A549 (cell line): ENCODE measurements around the gene IQUB. TPM values are rescaled to one million over a fixed set of nuclear protein-coding genes. Genes with fewer than 3 reads are reported as not detected.
"Not testable (repeated sequence)": the region's sequence is repeated elsewhere in the genome, so short reads cannot be mapped to it uniquely, and the experiment has no call there.

Experiments used
- ATAC-seq, 2 experiments: fragments of 200-7000 bp in 1 of 2; fragments of >200 bp in 1 of 2; cut with Nextera tagmentation in 1 of 2; cut with Tn5 transposase in 1 of 2; 3 replicates each; pipeline versions ENCODE4 v1.8.0 to v1.9.1; 2018 to 2020; ENCODE audit warnings: mild to moderate bottlenecking in 1 of 2, moderate library complexity in 1 of 2
- CTCF ChIA-PET: fragments of 300-600 bp; sonication (Branson Sonifier 250); formaldehyde crosslinking; extraction: SDS; loops from one replicate; lab custom pipeline; 2021; ENCODE audit warnings: antibody characterized with exemption, inconsistent platforms; lab: Yijun Ruan, JAX
- POLR2A ChIA-PET: fragments of 350-600 bp; formaldehyde crosslinking; extraction: SDS; loops from one replicate; lab custom pipeline; 2021; ENCODE audit warnings: antibody characterized with exemption, inconsistent platforms; lab: Yijun Ruan, JAX
- DNase-seq, 2 experiments: peaks; one replicate each; pipeline versions ENCODE4 v3.0.0 to v3.0.0-alpha.2; 2011 to 2016; ENCODE audit warnings: low read depth in 1 of 2, low spot score in 1 of 2
- FAIRE-seq: peaks from 2 replicates; lab custom pipeline; 2011; peaks lifted over from hg19 to GRCh38; lab: Jason Lieb, UNC
- H3K27ac ChIP-seq, 2 experiments: fragments of >200 bp; sonication (Bioruptor Twin); formaldehyde crosslinking; 3 replicates each; pipeline ENCODE4 v1.5.1; 2016 to 2017
- H3K4me1 ChIP-seq: fragments of >200 bp; sonication (Bioruptor Twin); formaldehyde crosslinking; 3 replicates; pipeline ENCODE4 v1.6.1; 2016
- H3K4me2 ChIP-seq: fragments of >200 bp; sonication (Bioruptor Twin); formaldehyde crosslinking; 3 replicates; pipeline ENCODE4 v1.6.1; 2016
- H3K4me3 ChIP-seq: fragments of >200 bp; sonication (Bioruptor Twin); formaldehyde crosslinking; 3 replicates; pipeline ENCODE4 v1.5.1; 2016
- H3K9me3 ChIP-seq: fragments of >200 bp; sonication (Bioruptor Twin); formaldehyde crosslinking; 3 replicates; pipeline ENCODE4 v1.6.1; 2016
- CBX2 ChIP-seq: fragments of 200-600 bp; sonication (generic); IDR thresholded peaks from 2 replicates; pipeline ENCODE4 v1.6.1; 2016; ENCODE audit warnings: low read depth, mild to moderate bottlenecking, borderline replicate concordance
- CHD2 ChIP-seq: fragments of 150-350 bp; IDR thresholded peaks from 2 replicates; pipeline ENCODE4 v1.6.1; 2014; ENCODE audit warnings: low read length; ENCODE audit not compliant: partially characterized antibody
- EHMT2 ChIP-seq: fragments of 200-600 bp; sonication (generic); IDR thresholded peaks from 2 replicates; pipeline ENCODE4 v1.6.1; 2016; ENCODE audit warnings: antibody characterized with exemption, low read depth, mild to moderate bottlenecking, moderate library complexity
- EP300 ChIP-seq, 2 experiments: fragments of >200 bp; sonication (Bioruptor Twin); formaldehyde crosslinking; IDR thresholded peaks; 2 replicates in 1 of 2; 3 replicates in 1 of 2; pipeline ENCODE4 v1.6.1; 2016 to 2017
- HDAC2 ChIP-seq: fragments of 200-600 bp; sonication (generic); IDR thresholded peaks from 2 replicates; pipeline ENCODE4 v1.6.1; 2016
- HOXB13 ChIP-seq: fragments of 250-450 bp; sonication (Bioruptor Pico); IDR thresholded peaks from 2 replicates; pipeline ENCODE4 v1.5.0; 2020; ENCODE audit warnings: low read depth, mild to moderate bottlenecking, moderate library complexity
- HOXB5 ChIP-seq: fragments of 250-450 bp; sonication (Bioruptor Pico); IDR thresholded peaks from 2 replicates; pipeline ENCODE4 v1.5.0; 2020; ENCODE audit warnings: mild to moderate bottlenecking, moderate library complexity
- JUN ChIP-seq, 2 experiments: fragments of >200 bp; sonication (Bioruptor Twin); formaldehyde crosslinking; IDR thresholded peaks; 2 replicates in 1 of 2; 3 replicates in 1 of 2; pipeline ENCODE4 v1.6.1; 2016 to 2017
- KDM5A ChIP-seq: fragments of 200-600 bp; sonication (generic); IDR thresholded peaks from 2 replicates; pipeline ENCODE4 v1.6.1; 2016; ENCODE audit warnings: antibody characterized with exemption, mild to moderate bottlenecking
- MAZ ChIP-seq: fragments of 150-350 bp; IDR thresholded peaks from 2 replicates; pipeline ENCODE4 v1.6.1; 2014; ENCODE audit warnings: antibody characterized with exemption, low read depth, low read length, borderline replicate concordance
- RARB ChIP-seq: fragments of 250-450 bp; sonication (Bioruptor Pico); IDR thresholded peaks from 2 replicates; pipeline ENCODE4 v1.8.0; 2021; ENCODE audit warnings: mild to moderate bottlenecking, moderate library complexity
- RFX5 ChIP-seq: fragments of 450-650 bp; IDR thresholded peaks from 2 replicates; pipeline ENCODE4 v1.7.1; 2014; ENCODE audit warnings: antibody characterized with exemption, mild to moderate bottlenecking, moderate library complexity
- RNF2 ChIP-seq: fragments of 200-600 bp; sonication (generic); IDR thresholded peaks from 2 replicates; pipeline ENCODE4 v1.6.1; 2016; ENCODE audit warnings: low read depth, mild to moderate bottlenecking, antibody characterized with exemption, moderate library complexity, borderline replicate concordance
- ZNF302 ChIP-seq: fragments of 250-450 bp; sonication (Bioruptor Pico); IDR thresholded peaks from 2 replicates; pipeline ENCODE4 v1.9.0; 2021; ENCODE audit warnings: inconsistent platforms, mild to moderate bottlenecking, moderate library complexity
- ZSCAN20 ChIP-seq: fragments of 250-450 bp; sonication (Bioruptor Pico); IDR thresholded peaks from 2 replicates; pipeline ENCODE4 v1.8.0; 2022; ENCODE audit warnings: mild to moderate bottlenecking, moderate library complexity
- WGBS: methylation state at CpG from one replicate; pipeline ENCODE4 v1.1.6; 2017; ENCODE audit errors: missing lambda C conversion rate; 5-methylcytosine and 5-hydroxymethylcytosine counted together
- polyA plus RNA-seq, 4 experiments: library from polyadenylated mRNA; depleted of rRNA in 3 of 4; stranded (reverse); fragments of >200 nt; fragmentation: RNase III in 1 of 4; extraction: RNeasy Plus Mini Kit Qiagen cat#74134 plus additional on column Dnase treatment in 1 of 4; gene quantifications; 2 replicates in 3 of 4; 3 replicates in 1 of 4; pipeline ENCODE4 v1.2.3, GENCODE V29; 2011 to 2017
- TF ChIP-seq, protein P1 (sequence below): fragments of >200 bp; sonication (Bioruptor Twin); formaldehyde crosslinking; IDR thresholded peaks from 3 replicates; pipeline ENCODE4 v1.5.1; 2016
- TF ChIP-seq, protein P2 (sequence below): IDR thresholded peaks from 2 replicates; pipeline ENCODE4 v1.6.1; 2012
- TF ChIP-seq, protein P3 (sequence below): fragments of >200 bp; sonication (Bioruptor Twin); formaldehyde crosslinking; IDR thresholded peaks from 2 replicates; pipeline ENCODE4 v1.6.1; 2016
- TF ChIP-seq, protein P4 (sequence below): fragments of 250-450 bp; sonication (Bioruptor Pico); IDR thresholded peaks from 2 replicates; pipeline ENCODE4 v1.5.0; 2020; ENCODE audit warnings: low read depth, mild to moderate bottlenecking, moderate library complexity

IQUB gene
- polyA plus RNA-seq, 2 of the 4 experiments (the other 2 are of a cell fraction): 0.08 TPM

DNA sequence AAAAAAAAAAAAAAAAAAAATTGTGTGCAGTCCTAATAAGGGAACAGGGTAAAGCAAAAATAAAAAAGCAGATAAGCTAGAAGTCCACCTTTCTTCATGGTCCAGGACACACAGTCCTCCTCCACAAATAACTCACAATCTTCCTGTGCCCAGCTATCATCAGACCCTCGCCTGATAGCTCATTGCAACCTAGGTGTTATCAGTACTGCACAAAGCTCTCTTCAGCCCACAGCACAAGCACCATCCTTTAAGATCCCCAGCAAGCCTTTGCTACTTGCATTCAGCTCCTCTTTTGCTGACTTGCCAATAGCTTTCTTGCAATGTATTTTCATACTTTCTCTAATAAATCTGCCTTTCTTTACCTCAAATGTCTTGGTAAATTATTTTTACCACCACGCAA, 18.2 kb upstream of the IQUB start:
- DNase-seq (no peak), FAIRE-seq (no peak), ATAC-seq (no peak)
- Histone ChIP-seq H3K4me2 (no peak overlapping the region), H3K9me3 (no peaks in the 10 kb centered on the region), H3K4me1 (peaks cover 4% of the 10 kb centered on the region; the same call in 1 of the 3 replicates), H3K27ac (no peak overlapping the region), H3K4me3 (no peak overlapping the region)
- CTCF ChIA-PET: interaction anchor here (1.0 kb wide), 1 partner anchor 312 kb away, joined by 3 read pairs; no protein-coding TSS in a partner anchor
- TF ChIP-seq CHD2: no peak
- TF ChIP-seq RNF2: no peak
- no peak for TF ChIP-seq HOXB13 (CRISPR knock-in tag)
- POLR2A ChIA-PET: no interaction called here
- WGBS: 90% methylated on average over 2 of the region's 2 CpGs

DNA sequence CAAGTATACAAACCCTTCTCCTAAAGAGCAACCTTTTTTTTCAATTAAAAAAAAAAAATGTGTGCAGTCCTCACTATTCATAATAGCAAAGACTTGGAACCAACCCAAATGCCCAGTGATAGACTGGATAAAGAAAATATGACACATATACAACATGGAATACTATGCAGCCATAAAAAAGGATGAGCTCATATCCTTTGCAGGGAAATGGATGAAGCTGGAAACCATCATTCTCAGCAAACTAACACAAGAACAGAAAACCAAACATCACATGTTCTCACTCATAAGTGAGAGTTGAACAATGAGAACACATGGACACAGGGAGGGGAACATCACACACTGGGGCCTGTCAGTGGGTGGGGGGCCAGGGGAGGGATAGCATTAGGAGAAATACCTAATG, 17.7 kb upstream of the IQUB start:
- DNase-seq, ATAC-seq, H3K4me1 ChIP-seq, FAIRE-seq, POLR2A ChIA-PET, H3K9me3 ChIP-seq, H3K27ac ChIP-seq, H3K4me3 ChIP-seq, H3K4me2 ChIP-seq: not testable (repeated sequence)
- CTCF ChIA-PET: interaction anchor here (1.0 kb wide), 1 partner anchor 313 kb away, joined by 3 read pairs; no protein-coding TSS in a partner anchor

DNA sequence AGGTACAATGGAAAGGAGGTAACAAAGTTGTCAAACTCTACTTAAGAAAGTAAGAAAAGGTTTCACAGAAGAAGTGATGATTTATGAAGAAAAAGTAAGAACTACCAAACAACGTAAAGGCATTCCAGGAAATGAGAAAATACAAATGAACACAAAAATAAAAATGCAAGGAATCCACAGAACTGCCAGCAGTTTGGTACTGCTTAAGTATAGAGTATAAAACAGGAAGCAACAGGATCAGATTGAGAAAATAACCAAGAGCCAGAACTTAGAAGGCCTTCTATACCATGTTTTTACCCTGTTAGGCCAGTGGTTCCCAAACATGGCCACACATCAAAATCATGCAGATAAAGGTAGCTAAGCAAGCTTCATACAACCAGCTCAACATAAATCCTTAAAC, 14.0 kb upstream of the IQUB start:
- WGBS: 86% methylated on average over 1 of the region's 1 CpG
- H3K4me1 ChIP-seq: no peaks in the 10 kb centered on the region
- H3K4me3 ChIP-seq: no peak overlapping the region
- ATAC-seq: no peak
- no peak overlapping the region for H3K27ac ChIP-seq
- no peak overlapping the region for H3K4me2 ChIP-seq
- TF ChIP-seq ZSCAN20 (CRISPR knock-in tag) (no peak), JUN (IDR thresholded peaks at IDR 0.05) (no peak), MAZ (no peak), HOXB5 (CRISPR knock-in tag) (no peak), RARB (no peak), KDM5A (no peak), ZNF302 (no peak)
- TF ChIP-seq, protein P1, sequence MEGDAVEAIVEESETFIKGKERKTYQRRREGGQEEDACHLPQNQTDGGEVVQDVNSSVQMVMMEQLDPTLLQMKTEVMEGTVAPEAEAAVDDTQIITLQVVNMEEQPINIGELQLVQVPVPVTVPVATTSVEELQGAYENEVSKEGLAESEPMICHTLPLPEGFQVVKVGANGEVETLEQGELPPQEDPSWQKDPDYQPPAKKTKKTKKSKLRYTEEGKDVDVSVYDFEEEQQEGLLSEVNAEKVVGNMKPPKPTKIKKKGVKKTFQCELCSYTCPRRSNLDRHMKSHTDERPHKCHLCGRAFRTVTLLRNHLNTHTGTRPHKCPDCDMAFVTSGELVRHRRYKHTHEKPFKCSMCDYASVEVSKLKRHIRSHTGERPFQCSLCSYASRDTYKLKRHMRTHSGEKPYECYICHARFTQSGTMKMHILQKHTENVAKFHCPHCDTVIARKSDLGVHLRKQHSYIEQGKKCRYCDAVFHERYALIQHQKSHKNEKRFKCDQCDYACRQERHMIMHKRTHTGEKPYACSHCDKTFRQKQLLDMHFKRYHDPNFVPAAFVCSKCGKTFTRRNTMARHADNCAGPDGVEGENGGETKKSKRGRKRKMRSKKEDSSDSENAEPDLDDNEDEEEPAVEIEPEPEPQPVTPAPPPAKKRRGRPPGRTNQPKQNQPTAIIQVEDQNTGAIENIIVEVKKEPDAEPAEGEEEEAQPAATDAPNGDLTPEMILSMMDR: no peak
- TF ChIP-seq, all 56 proteins: peak for 0
- CTCF ChIA-PET: interaction anchor here (1.0 kb wide), 1 partner anchor 10 kb away, joined by 3 read pairs; no protein-coding TSS in a partner anchor
- H3K9me3 ChIP-seq: no peaks in the 10 kb centered on the region
- POLR2A ChIA-PET: no interaction called here
- FAIRE-seq (no peak), DNase-seq (no peak)

DNA sequence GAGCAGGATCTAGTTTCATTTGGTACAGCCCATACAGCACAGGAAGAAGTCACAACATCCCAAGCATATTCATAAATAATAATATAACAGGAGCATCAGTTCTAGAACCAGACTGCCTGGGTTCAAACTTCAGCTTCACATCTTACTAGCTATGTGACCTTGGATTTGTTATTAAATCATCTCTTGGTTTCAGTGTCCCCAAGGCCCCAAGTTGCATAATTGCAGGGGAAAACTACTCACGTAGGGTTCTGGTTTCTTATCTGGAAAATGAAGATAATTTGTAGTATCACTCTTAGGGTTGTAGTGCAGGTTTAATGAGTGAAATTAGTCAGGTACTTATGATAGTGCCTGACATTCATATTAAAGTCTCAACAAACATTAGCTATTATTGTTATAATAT, 5.5 kb upstream of the IQUB start:
- 86% methylated on average over 1 of the region's 1 CpG for WGBS
- FAIRE-seq (no peak), ATAC-seq (no peak), DNase-seq (no peak)
- POLR2A ChIA-PET: no interaction called here
- Histone ChIP-seq H3K9me3 (no peaks in the 10 kb centered on the region), H3K4me2 (no peak overlapping the region), H3K27ac (no peak overlapping the region), H3K4me1 (peaks cover 18% of the 10 kb centered on the region), H3K4me3 (no peak overlapping the region)
- no peak for TF ChIP-seq CBX2
- CTCF ChIA-PET: interaction anchor here (0.8 to 1.5 kb wide), 3 partner anchors 45 to 333 kb away, joined by 3 to 8 read pairs (median 3); no protein-coding TSS in a partner anchor

DNA sequence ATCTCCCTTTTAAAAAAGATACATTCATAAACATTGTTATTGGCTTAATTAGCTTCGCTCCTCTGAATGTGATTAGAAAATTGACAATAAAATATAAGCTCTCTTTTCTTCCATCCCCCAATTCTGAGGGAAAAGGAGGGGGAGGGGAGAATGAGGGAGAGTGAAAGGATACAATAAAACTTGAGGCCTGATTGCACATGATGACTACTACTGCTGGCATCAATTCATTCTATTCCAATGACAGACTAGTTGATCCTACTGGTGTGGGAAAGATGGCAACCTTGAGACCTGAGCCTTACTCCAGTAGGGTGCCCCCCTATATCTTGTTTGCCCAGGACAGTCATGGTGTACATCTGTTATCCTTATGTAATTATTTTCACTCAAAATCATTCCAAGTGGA, 4.5 kb upstream of the IQUB start:
- TF ChIP-seq KDM5A (no peak), RFX5 (no peak), EP300 (IDR thresholded peaks at IDR 0.05) (no peak), HDAC2 (no peak), EHMT2 (no peak)
- TF ChIP-seq, protein P2, sequence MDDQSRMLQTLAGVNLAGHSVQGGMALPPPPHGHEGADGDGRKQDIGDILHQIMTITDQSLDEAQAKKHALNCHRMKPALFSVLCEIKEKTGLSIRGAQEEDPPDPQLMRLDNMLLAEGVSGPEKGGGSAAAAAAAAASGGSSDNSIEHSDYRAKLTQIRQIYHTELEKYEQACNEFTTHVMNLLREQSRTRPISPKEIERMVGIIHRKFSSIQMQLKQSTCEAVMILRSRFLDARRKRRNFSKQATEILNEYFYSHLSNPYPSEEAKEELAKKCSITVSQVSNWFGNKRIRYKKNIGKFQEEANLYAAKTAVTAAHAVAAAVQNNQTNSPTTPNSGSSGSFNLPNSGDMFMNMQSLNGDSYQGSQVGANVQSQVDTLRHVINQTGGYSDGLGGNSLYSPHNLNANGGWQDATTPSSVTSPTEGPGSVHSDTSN: no peak
- TF ChIP-seq, protein P1: no peak
- TF ChIP-seq, protein P3, sequence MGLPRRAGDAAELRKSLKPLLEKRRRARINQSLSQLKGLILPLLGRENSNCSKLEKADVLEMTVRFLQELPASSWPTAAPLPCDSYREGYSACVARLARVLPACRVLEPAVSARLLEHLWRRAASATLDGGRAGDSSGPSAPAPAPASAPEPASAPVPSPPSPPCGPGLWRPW: no peak
- TF ChIP-seq, protein P4, sequence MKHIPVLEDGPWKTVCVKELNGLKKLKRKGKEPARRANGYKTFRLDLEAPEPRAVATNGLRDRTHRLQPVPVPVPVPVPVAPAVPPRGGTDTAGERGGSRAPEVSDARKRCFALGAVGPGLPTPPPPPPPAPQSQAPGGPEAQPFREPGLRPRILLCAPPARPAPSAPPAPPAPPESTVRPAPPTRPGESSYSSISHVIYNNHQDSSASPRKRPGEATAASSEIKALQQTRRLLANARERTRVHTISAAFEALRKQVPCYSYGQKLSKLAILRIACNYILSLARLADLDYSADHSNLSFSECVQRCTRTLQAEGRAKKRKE (CRISPR knock-in tag): no peak

More for the DNA sequence above, 4.5 kb upstream of the IQUB start:
- Histone ChIP-seq H3K27ac (peak overlapping the region in 1 of 2 experiments; percentile 70; a peak in 3 of 6 replicates), H3K4me2 (peak overlapping the region; percentile 69; the same call in 1 of the 3 replicates), H3K4me1 (peaks cover 19% of the 10 kb centered on the region), H3K9me3 (no peaks in the 10 kb centered on the region), H3K4me3 (no peak overlapping the region)
- no peak for DNase-seq
- ATAC-seq: no peak
- CTCF ChIA-PET: interaction anchor here (0.9 to 1.5 kb wide), 3 partner anchors 10 to 46 kb away, joined by 3 to 8 read pairs (median 3); no protein-coding TSS in a partner anchor
- 95% methylated on average over 1 of the region's 1 CpG for WGBS
- POLR2A ChIA-PET: no interaction called here
- no peak for FAIRE-seq
